Liver (tissue), 9 donors: ENCODE results near the gene ACIN1. TPM values are rescaled to one million over a fixed set of nuclear protein-coding genes. Genes with fewer than 3 reads are reported as not detected.

Experiments used
- DNase-seq: peaks from one replicate; pipeline ENCODE4 v3.0.0-alpha.2; 2017; ENCODE audit warnings: low spot score
- H3K27ac ChIP-seq, 2 donors: one replicate each; pipeline ENCODE4 v1.7.0; 2013; ENCODE audit warnings: inconsistent platforms in 2 of 2, low read length in 2 of 2, control low read depth in 1 of 2, low read depth in 1 of 2, mild to moderate bottlenecking in 1 of 2
- H3K27me3 ChIP-seq, 4 donors: one replicate each; pipeline versions ENCODE4 v1.6.1 to v1.7.0; 2013; ENCODE audit warnings: low read length in 3 of 4, inconsistent platforms in 1 of 4, mild to moderate bottlenecking in 1 of 4, moderate library complexity in 1 of 4; ENCODE audit not compliant: control insufficient read depth in 4 of 4, insufficient read depth in 4 of 4
- H3K36me3 ChIP-seq, 4 donors: one replicate each; pipeline versions ENCODE4 v1.6.1 to v1.7.0; 2013; ENCODE audit warnings: low read length in 3 of 4, mild to moderate bottlenecking in 3 of 4, low read depth in 1 of 4, moderate library complexity in 1 of 4; ENCODE audit not compliant: control insufficient read depth in 4 of 4, insufficient read depth in 3 of 4
- H3K4me1 ChIP-seq, 4 donors: one replicate each; pipeline versions ENCODE4 v1.6.1 to v1.7.0; 2013; ENCODE audit warnings: low read length in 3 of 4, mild to moderate bottlenecking in 3 of 4, moderate library complexity in 1 of 4; ENCODE audit not compliant: control insufficient read depth in 4 of 4, insufficient read depth in 4 of 4
- H3K4me3 ChIP-seq, 3 donors: one replicate each; pipeline versions ENCODE4 v1.6.1 to v1.7.0; 2013; ENCODE audit warnings: low read length in 3 of 3, control low read depth in 1 of 3, low read depth in 1 of 3, mild to moderate bottlenecking in 1 of 3
- H3K9ac ChIP-seq, 2 donors: one replicate each; pipeline ENCODE4 v1.7.0; 2013; ENCODE audit warnings: low read length in 2 of 2, mild to moderate bottlenecking in 2 of 2, moderate library complexity in 2 of 2, control low read depth in 1 of 2, low read depth in 1 of 2
- H3K9me3 ChIP-seq, 4 donors: one replicate each; pipeline versions ENCODE4 v1.6.1 to v1.7.0; 2013; ENCODE audit warnings: low read length in 3 of 4; ENCODE audit not compliant: control insufficient read depth in 4 of 4
- EGR1 ChIP-seq, 2 donors: IDR thresholded peaks; 2 replicates each; pipeline ENCODE4 v1.6.1; 2016 to 2018; ENCODE audit warnings: antibody characterized with exemption in 2 of 2, low read depth in 2 of 2
- FOXA1 ChIP-seq: IDR thresholded peaks from 2 replicates; pipeline ENCODE4 v1.6.1; 2016; ENCODE audit warnings: antibody characterized with exemption
- FOXA2 ChIP-seq: IDR thresholded peaks from 2 replicates; pipeline ENCODE4 v1.6.1; 2016; ENCODE audit warnings: antibody characterized with exemption
- GABPA ChIP-seq, 2 donors: IDR thresholded peaks in 1 of 2; conservative IDR thresholded peaks in 1 of 2; 2 replicates each; pipeline ENCODE4 v1.6.1; 2016; ENCODE audit warnings: antibody characterized with exemption in 2 of 2, mild to moderate bottlenecking in 1 of 2, moderate library complexity in 1 of 2
- HNF4G ChIP-seq: IDR thresholded peaks from 2 replicates; pipeline ENCODE4 v1.6.1; 2016; ENCODE audit warnings: antibody characterized with exemption
- JUND ChIP-seq, 2 donors: IDR thresholded peaks; 2 replicates each; pipeline ENCODE4 v1.6.1; 2016; ENCODE audit warnings: antibody characterized with exemption in 2 of 2
- NR2F2 ChIP-seq: IDR thresholded peaks from 2 replicates; pipeline ENCODE4 v1.6.1; 2016; ENCODE audit warnings: antibody characterized with exemption
- RAD21 ChIP-seq, 2 donors: IDR thresholded peaks; 2 replicates each; pipeline ENCODE4 v1.6.1; 2016; ENCODE audit warnings: antibody characterized with exemption in 2 of 2, mild to moderate bottlenecking in 2 of 2
- REST ChIP-seq: IDR thresholded peaks from 2 replicates; pipeline ENCODE4 v1.6.1; 2016; ENCODE audit warnings: antibody characterized with exemption, mild to moderate bottlenecking
- RXRA ChIP-seq, 2 donors: IDR thresholded peaks; 2 replicates each; pipeline ENCODE4 v1.6.1; 2017 to 2018; ENCODE audit warnings: antibody characterized with exemption in 2 of 2, mild to moderate bottlenecking in 1 of 2
- SP1 ChIP-seq: IDR thresholded peaks from 2 replicates; pipeline ENCODE4 v1.6.1; 2018; ENCODE audit warnings: antibody characterized with exemption, mild to moderate bottlenecking
- TAF1 ChIP-seq: conservative IDR thresholded peaks from 2 replicates; pipeline ENCODE4 v1.6.1; 2016; ENCODE audit warnings: antibody characterized with exemption, mild to moderate bottlenecking
- YY1 ChIP-seq: IDR thresholded peaks from 2 replicates; pipeline ENCODE4 v1.6.1; 2016; ENCODE audit warnings: antibody characterized with exemption, mild to moderate bottlenecking
- WGBS: extraction: QIAGEN DNeasy Blood & Tissue Kit; methylation state at CpG from one replicate; pipeline ENCODE4 v1.1.7; 2013; 5-methylcytosine and 5-hydroxymethylcytosine counted together
- polyA plus RNA-seq, 2 donors: library from polyadenylated mRNA; stranded (reverse) in 1 of 2; unstranded in 1 of 2; fragments of 200-250 nt in 1 of 2; fragments of >200 nt in 1 of 2; fragmentation: Nextera tagmentation in 1 of 2; extraction: Ambion mirVana in 1 of 2; gene quantifications; one replicate each; pipeline versions ENCODE4 v1.2.1 to v1.2.3, GENCODE V29; 2013 to 2015
- total RNA-seq, 2 donors: library from RNA; depleted of rRNA; stranded (reverse); fragments of >200 nt; gene quantifications; one replicate each; pipeline ENCODE4 v1.2.3, GENCODE V29; 2014
- TF ChIP-seq, protein P1 (sequence below): IDR thresholded peaks from 2 replicates; pipeline ENCODE4 v1.6.1; 2016; ENCODE audit warnings: antibody characterized with exemption
- TF ChIP-seq, protein P2 (sequence below): IDR thresholded peaks from 2 replicates; pipeline ENCODE4 v1.6.1; 2016; ENCODE audit warnings: antibody characterized with exemption
- TF ChIP-seq, protein P3 (sequence below): fragments of 150-350 bp; IDR thresholded peaks from 2 replicates; pipeline ENCODE4 v1.5.1; 2017; ENCODE audit warnings: improper control_type of control experiment, low read depth, low read length; ENCODE audit not compliant: missing input control
- donor health status: healthy.
- donor health status: healthy.
- donor health status: healthy.
- donor health status: healthy.
- donor health status: healthy.

ACIN1 gene
- total and polyA plus RNA-seq, 4 donors: 8.1 to 50.6 (median 37.1) TPM

- TF ChIP-seq SP1 (no peak), FOXA1 (no peak), HNF4G (no peak), RXRA (IDR thresholded peaks at IDR 0.05) (no peak), REST (no peak)
- TF ChIP-seq, protein P1, sequence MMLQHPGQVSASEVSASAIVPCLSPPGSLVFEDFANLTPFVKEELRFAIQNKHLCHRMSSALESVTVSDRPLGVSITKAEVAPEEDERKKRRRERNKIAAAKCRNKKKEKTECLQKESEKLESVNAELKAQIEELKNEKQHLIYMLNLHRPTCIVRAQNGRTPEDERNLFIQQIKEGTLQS: no peak
Observed at GRCh38 chr14:23049011-23049410, 45.9 kb downstream of the ACIN1 start.

DNA sequence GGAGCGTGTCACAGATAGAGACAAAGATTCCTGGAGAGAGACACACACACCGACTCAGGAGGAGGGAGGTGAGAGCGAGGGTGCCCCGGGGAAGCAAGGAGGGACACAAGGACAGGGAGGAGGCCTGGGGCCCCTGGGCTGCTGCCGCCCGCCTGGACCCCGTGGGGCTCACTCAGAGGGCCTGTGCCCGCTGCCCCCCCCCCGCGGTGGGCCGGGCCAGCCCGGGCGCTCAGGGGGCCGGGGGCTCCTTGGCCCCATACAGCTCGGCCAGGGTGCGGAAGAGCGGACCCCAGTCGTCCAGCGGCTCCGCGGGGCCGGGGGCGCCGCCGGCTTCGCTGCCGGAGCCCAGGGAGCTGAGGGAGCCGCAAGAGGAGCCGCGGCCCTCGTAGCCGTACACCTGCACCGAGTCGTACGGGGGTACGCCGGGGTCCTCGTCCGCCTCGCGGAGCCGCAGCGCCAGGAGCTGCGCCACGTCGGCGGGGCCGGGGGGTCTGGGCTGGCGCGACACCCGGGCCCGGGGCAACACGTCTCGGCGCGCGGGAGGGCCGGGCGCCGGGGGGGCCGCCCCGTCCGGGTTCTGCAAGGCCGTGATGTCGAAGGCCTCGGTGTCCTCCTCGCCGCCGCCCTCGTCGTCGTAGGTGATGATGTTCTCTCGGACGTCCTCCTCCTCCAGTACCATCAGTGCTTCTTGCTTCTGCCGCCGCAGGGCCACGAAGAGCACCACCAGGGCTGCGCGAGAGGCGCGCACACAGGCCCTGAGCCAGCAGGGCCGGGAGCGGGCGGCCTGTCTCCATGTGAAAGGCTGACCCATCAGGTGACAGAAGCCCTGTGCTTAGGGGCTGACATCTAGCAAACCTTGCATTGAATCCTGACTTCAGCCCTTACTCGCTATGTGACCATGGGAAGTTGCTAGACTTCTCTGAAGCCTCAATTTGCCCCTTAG, 46.9 kb downstream of the ACIN1 start:
- 68% methylated on average over 85 of the region's 85 CpGs for WGBS
- TF ChIP-seq EGR1 (IDR thresholded peaks at IDR 0.05; ENCODE audit: low read depth in 2 of 2) (no peak), NR2F2 (no peak), RAD21 (IDR thresholded peaks at IDR 0.05) (no peak), JUND (IDR thresholded peaks at IDR 0.05) (no peak), HNF4G (no peak), YY1 (no peak), FOXA2 (no peak)
- Histone ChIP-seq H3K36me3 (no peaks in the 10 kb centered on the region), H3K9me3 (no peaks in the 10 kb centered on the region), H3K4me1 (peaks cover 0 to 3% (median 0%) of the 10 kb centered on the region in 4 donors), H3K4me3 (no peak overlapping the region), H3K27me3 (no peaks in the 10 kb centered on the region), H3K27ac (no peak overlapping the region), H3K9ac (no peak overlapping the region)
- DNase-seq: no peak

More at GRCh38 chr14:23049011-23049410, 45.9 kb downstream of the ACIN1 start:
- Histone ChIP-seq H3K27me3 (no peaks in the 10 kb centered on the region), H3K4me1 (peaks cover 0 to 2% (median 0%) of the 10 kb centered on the region in 4 donors), H3K36me3 (no peaks in the 10 kb centered on the region), H3K4me3 (no peak overlapping the region), H3K9ac (no peak overlapping the region), H3K9me3 (no peaks in the 10 kb centered on the region), H3K27ac (no peak overlapping the region)
- no peak for DNase-seq
- 96% methylated on average over 9 of the region's 9 CpGs for WGBS

DNA sequence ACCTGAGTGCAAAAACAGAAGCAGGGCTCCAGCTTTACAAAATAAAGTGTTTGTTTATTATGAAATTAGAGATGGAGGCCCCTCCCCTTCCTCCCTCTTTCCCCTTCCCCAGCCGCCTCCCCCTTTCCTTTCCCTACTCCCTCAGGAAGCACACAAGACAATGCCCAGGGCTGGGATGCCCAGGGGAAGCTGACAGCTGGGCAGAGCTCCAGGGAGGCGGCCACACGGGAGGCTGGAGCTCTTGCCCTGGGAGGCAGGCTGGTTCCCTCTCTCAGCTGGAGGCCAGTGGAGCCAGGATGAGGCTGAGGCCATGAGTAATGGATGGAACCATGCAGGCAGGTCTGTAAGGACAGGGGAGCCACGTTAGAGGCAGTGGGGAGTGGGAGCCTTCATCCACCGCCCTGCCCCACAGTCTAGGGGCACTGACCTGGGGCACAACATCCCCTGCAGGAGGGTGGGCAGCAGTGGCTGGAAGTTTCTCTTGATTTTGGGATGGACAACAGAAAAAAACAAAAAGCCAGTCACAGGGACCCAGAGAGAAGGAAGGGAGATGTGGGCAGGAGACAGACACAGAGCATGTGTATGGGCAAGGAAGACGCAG, 47.8 kb downstream of the ACIN1 start:
- H3K4me3 ChIP-seq: no peak overlapping the region
- no peaks in the 10 kb centered on the region for H3K27me3 ChIP-seq
- H3K9ac ChIP-seq: no peak overlapping the region
- DNase-seq: no peak
- peak overlapping the region in 1 of 2 donors; percentile 23 for H3K27ac ChIP-seq
- peaks cover 0 to 3% (median 0%) of the 10 kb centered on the region in 4 donors for H3K4me1 ChIP-seq
- no peaks in the 10 kb centered on the region for H3K36me3 ChIP-seq
- no peaks in the 10 kb centered on the region for H3K9me3 ChIP-seq
- 81% methylated on average over 6 of the region's 6 CpGs for WGBS
- TF ChIP-seq, protein P2, sequence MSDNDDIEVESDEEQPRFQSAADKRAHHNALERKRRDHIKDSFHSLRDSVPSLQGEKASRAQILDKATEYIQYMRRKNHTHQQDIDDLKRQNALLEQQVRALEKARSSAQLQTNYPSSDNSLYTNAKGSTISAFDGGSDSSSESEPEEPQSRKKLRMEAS: no peak
- TF ChIP-seq FOXA1 (no peak), HNF4G (no peak), RAD21 (IDR thresholded peaks at IDR 0.05) (no peak), SP1 (no peak), EGR1 (IDR thresholded peaks at IDR 0.05; ENCODE audit: low read depth in 2 of 2) (no peak), TAF1 (no peak), FOXA2 (no peak), JUND (IDR thresholded peaks at IDR 0.05) (no peak), REST (no peak), GABPA (IDR thresholded peaks at IDR 0.05 in 1 of 2, conservative IDR thresholded peaks at IDR 0.05 in 1 of 2) (no peak)
- TF ChIP-seq, protein P3, sequence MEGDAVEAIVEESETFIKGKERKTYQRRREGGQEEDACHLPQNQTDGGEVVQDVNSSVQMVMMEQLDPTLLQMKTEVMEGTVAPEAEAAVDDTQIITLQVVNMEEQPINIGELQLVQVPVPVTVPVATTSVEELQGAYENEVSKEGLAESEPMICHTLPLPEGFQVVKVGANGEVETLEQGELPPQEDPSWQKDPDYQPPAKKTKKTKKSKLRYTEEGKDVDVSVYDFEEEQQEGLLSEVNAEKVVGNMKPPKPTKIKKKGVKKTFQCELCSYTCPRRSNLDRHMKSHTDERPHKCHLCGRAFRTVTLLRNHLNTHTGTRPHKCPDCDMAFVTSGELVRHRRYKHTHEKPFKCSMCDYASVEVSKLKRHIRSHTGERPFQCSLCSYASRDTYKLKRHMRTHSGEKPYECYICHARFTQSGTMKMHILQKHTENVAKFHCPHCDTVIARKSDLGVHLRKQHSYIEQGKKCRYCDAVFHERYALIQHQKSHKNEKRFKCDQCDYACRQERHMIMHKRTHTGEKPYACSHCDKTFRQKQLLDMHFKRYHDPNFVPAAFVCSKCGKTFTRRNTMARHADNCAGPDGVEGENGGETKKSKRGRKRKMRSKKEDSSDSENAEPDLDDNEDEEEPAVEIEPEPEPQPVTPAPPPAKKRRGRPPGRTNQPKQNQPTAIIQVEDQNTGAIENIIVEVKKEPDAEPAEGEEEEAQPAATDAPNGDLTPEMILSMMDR: no peak
